ENCODE data around the gene CLN3.
"Not testable (repeated sequence)": the region's sequence is repeated elsewhere in the genome, so short reads cannot be mapped to it uniquely, and the experiment has no call there.

CLN3 gene

GRCh38 chr16:28491970-28492474 is at the start of gene CLN3:
Gene CLN3 (minus strand): TSS chr16:28492074. CDS start chr16:28491759, 315 bp downstream.
- no peak for FAIRE-seq

- no peak for FAIRE-seq
Measured at GRCh38 chr16:28540346-28540745, 48.5 kb upstream of the CLN3 start.

GRCh38 chr16:28538733-28539596 is 47.1 kb upstream of the CLN3 start, which contains the start of gene NUPR1:
Gene NUPR1 (minus strand): TSS chr16:28538974. CDS start chr16:28538907, 67 bp downstream.
- no peak for FAIRE-seq

GRCh38 chr16:28537964-28538732 is 46.3 kb upstream of the CLN3 start:
- FAIRE-seq, result no peak

- no peak for FAIRE-seq
Measured at GRCh38 chr16:28537076-28537475, 45.2 kb upstream of the CLN3 start.

- FAIRE-seq, result no peak
Measured at GRCh38 chr16:28534542-28535373, 42.9 kb upstream of the CLN3 start.

- FAIRE-seq, result no peak
Measured at GRCh38 chr16:28532940-28533647, 41.2 kb upstream of the CLN3 start.

- no peak for FAIRE-seq
Measured at GRCh38 chr16:28531777-28532744, 40.2 kb upstream of the CLN3 start.

- FAIRE-seq, result no peak
Measured at GRCh38 chr16:28529124-28529523, 37.2 kb upstream of the CLN3 start.

- no peak for FAIRE-seq
Measured at GRCh38 chr16:28528463-28528867, 36.6 kb upstream of the CLN3 start.

GRCh38 chr16:28527985-28528384 is 36.1 kb upstream of the CLN3 start:
- no peak for FAIRE-seq

- FAIRE-seq, result not testable (repeated sequence)
Measured at GRCh38 chr16:28527100-28527785, 35.4 kb upstream of the CLN3 start.

GRCh38 chr16:28526201-28527099 is 34.6 kb upstream of the CLN3 start:
- FAIRE-seq, result no peak

GRCh38 chr16:28524681-28525171 is 32.9 kb upstream of the CLN3 start:
- FAIRE-seq, result no peak

GRCh38 chr16:28522792-28523191 is 30.9 kb upstream of the CLN3 start:
- no peak for FAIRE-seq

- no peak for FAIRE-seq
Measured at GRCh38 chr16:28521436-28521835, 29.6 kb upstream of the CLN3 start.

- no peak for FAIRE-seq
Measured at GRCh38 chr16:28520672-28521071, 28.8 kb upstream of the CLN3 start.

GRCh38 chr16:28514246-28514645 is 22.4 kb upstream of the CLN3 start:
- FAIRE-seq, result no peak
